ENCODE data around the gene PROK1. TPM values are rescaled to one million over a fixed set of nuclear protein-coding genes. Genes with fewer than 3 reads are reported as not detected.
A peak's percentile ranks its signal among the peaks of the same experiment; 100 is the strongest.

The PROK1 gene
- total RNA-seq, 1 experiment from 2014 or later: not detected

GRCh38 chr1:110420023-110420662, 30.8 kb upstream of the PROK1 start:
- Histone ChIP-seq H3F3A (ENCODE audit: low read length, unreplicated experiment) (no peaks in the 10 kb centered on the region), H3K36me3 (ENCODE audit: low read depth, low read length) (no peaks in the 10 kb centered on the region), H3K79me2 (ENCODE audit: low read length) (no peaks in the 10 kb centered on the region), H4K20me1 (ENCODE audit: low read length) (no peaks in the 10 kb centered on the region), H3K27ac (ENCODE audit: low read length) (no peak overlapping the region), H3K9me2 (replicated peaks; ENCODE audit: low read length) (no peaks in the 10 kb centered on the region), H3K4me2 (ENCODE audit: low read length) (no peak overlapping the region), H3K4me3 (ENCODE audit: low read length) (no peak overlapping the region), H3K4me1 (ENCODE audit: insufficient read depth, low read length) (no peaks in the 10 kb centered on the region), H3K27me3 (ENCODE audit: low read length) (0 out of 2 replicates have a peak, but pooled peaks cover 6% of the 10 kb centered on the region), H3K9me3 (ENCODE audit: low read length) (no peaks in the 10 kb centered on the region), H3K9ac (ENCODE audit: low read length) (no peak overlapping the region), H2AFZ (ENCODE audit: low read length) (no peak overlapping the region)
- BruUV-seq (replicated peaks): no TSS peak
- ChIA-PET CTCF (no interaction called here), POLR2A (ENCODE audit: unreplicated experiment) (no interaction called here)
- ATAC-seq: no peak
- intact Hi-C loops (cut with micrococcal nuclease): no loop called here
- DNase-seq: no peak
- TF ChIP-seq EZH2phosphoT487 (IDR thresholded peaks at IDR 0.05; ENCODE audit: borderline replicate concordance, low read length): no peak
- no peak for TF ChIP-seq EZH2 (IDR thresholded peaks at IDR 0.05; ENCODE audit: low read length, unreplicated experiment)
- TF ChIP-seq, protein P1, sequence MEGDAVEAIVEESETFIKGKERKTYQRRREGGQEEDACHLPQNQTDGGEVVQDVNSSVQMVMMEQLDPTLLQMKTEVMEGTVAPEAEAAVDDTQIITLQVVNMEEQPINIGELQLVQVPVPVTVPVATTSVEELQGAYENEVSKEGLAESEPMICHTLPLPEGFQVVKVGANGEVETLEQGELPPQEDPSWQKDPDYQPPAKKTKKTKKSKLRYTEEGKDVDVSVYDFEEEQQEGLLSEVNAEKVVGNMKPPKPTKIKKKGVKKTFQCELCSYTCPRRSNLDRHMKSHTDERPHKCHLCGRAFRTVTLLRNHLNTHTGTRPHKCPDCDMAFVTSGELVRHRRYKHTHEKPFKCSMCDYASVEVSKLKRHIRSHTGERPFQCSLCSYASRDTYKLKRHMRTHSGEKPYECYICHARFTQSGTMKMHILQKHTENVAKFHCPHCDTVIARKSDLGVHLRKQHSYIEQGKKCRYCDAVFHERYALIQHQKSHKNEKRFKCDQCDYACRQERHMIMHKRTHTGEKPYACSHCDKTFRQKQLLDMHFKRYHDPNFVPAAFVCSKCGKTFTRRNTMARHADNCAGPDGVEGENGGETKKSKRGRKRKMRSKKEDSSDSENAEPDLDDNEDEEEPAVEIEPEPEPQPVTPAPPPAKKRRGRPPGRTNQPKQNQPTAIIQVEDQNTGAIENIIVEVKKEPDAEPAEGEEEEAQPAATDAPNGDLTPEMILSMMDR (conservative IDR thresholded peaks at IDR 0.05; ENCODE audit: low read depth, low read length): no peak

GRCh38 chr1:110420874-110421793, 29.8 kb upstream of the PROK1 start:
- ChIA-PET POLR2A (ENCODE audit: unreplicated experiment) (no interaction called here), CTCF (no interaction called here)
- TF ChIP-seq, protein P1 (conservative IDR thresholded peaks at IDR 0.05; ENCODE audit: low read depth, low read length): no peak
- TF ChIP-seq EZH2phosphoT487 (IDR thresholded peaks at IDR 0.05; ENCODE audit: borderline replicate concordance, low read length): no peak
- no peak for TF ChIP-seq EZH2 (IDR thresholded peaks at IDR 0.05; ENCODE audit: low read length, unreplicated experiment)
- no peaks in the 10 kb centered on the region for H3K36me3 ChIP-seq (ENCODE audit: low read depth, low read length)
- no peak overlapping the region for H3K4me3 ChIP-seq (ENCODE audit: low read length)
- no peaks in the 10 kb centered on the region for H3F3A ChIP-seq (ENCODE audit: low read length, unreplicated experiment)
- ATAC-seq (peak; percentile 27; the same call in 1 of the 2 replicates), DNase-seq (peak; percentile 39)
- no peaks in the 10 kb centered on the region for H3K79me2 ChIP-seq (ENCODE audit: low read length)
- H3K9me2 ChIP-seq (replicated peaks; ENCODE audit: low read length): no peaks in the 10 kb centered on the region
- intact Hi-C loops (cut with micrococcal nuclease): no loop called here
- no peak overlapping the region for H3K27ac ChIP-seq (ENCODE audit: low read length)
- H3K4me1 ChIP-seq (ENCODE audit: insufficient read depth, low read length): no peaks in the 10 kb centered on the region
- BruUV-seq (replicated peaks): no TSS peak
- H3K27me3 ChIP-seq (ENCODE audit: low read length): 0 out of 2 replicates have a peak, but pooled peaks cover 6% of the 10 kb centered on the region
- H3K9ac ChIP-seq (ENCODE audit: low read length): no peak overlapping the region
- no peak overlapping the region for H2AFZ ChIP-seq (ENCODE audit: low read length)
- H3K4me2 ChIP-seq (ENCODE audit: low read length): no peak overlapping the region
- H3K9me3 ChIP-seq (ENCODE audit: low read length): no peaks in the 10 kb centered on the region
- no peaks in the 10 kb centered on the region for H4K20me1 ChIP-seq (ENCODE audit: low read length)
